Measurements from ENCODE around the gene ADPRHL1. TPM values are rescaled to one million over a fixed set of nuclear protein-coding genes. Genes with fewer than 3 reads are reported as not detected.
A peak's percentile ranks its signal among the peaks of the same experiment; 100 is the strongest.

ADPRHL1 gene
- polyA plus RNA-seq, 1 donor = 295 TPM

DNA sequence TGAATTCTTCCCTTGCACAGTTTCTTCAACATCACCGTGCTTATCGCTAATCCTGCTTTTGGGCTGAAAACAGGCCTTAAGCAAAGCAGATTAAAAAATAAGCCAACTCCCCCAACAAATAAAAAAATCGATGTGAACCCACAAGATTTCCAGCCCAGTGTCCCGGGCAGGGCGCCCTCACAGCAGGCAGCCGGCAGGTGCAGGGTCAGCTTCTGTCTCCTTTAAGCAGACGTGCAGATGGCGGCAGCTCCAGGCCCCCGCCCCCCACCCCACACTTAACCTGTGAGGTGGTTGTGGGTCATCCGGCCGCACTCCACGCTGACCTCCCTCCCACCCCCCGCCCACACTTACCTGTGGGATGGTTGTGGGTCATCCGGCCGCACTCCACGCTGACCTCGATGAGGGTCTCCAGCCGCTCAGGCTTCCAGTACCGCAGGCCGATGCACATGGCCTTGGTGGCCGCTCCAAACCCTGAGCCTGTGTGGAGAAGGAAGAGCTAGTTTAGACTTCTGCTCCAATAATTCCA, 19.8 kb downstream of the ADPRHL1 start:
- no peak for DNase-seq (ENCODE audit: low read depth)

DNA sequence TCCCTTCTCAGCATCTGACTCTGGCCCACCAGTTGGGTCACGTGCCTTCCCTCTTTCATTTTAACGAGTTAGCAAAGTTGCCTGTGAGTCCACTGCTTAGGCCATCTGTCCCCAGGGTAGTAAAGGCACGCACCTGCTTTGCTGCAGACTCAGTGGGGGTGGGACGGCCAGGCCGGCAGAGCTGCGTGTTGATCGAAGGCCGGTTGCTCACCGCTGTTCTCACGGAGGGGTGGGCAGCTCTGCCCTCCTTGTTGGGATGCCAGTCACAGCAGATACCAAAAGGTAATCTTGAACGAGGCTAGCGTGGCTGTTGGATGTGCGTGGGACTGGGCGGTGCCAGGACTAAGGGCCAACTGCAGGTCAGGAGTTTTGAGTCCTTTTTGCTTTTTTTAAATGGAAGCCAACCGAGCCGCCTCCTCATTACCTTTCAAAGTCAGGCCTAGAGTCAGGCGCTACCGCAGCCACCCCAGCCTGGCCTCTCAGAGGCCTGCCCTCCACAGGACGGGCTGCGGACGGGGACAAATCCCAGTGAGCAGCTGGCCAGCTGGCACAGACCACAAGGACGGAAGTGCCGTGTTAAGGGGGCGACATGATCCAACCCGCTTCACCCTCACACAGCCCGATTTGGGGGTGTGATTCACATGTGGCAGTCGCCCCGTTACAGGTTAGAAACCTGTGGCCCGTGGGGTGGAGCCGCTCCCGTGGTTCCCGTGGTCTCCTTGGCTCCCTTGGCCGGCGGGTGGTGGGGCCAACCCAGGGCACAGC, 20.6 kb downstream of the ADPRHL1 start:
- no peak for DNase-seq (ENCODE audit: low read depth)

DNA sequence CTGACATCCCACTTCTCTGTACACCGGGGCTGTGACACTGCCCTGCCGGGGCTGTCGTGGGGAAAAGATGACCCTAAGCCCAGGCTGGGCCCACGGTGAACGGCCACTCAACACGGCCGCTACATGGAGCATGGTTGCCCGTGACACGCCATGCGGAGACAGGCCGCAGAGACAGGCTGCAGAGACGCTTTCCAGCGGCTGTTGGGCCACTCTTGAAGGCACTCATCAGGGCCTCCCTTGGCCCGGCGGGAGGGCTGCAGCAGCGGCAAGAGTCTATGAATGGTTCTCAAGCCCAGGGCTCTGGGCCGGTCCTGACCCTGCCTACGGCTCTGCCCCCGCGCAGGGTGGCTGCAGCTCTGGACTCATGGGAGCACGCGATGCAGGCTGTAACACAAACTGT, 22.1 kb downstream of the ADPRHL1 start:
- DNase-seq (ENCODE audit: low read depth) = no peak

DNA sequence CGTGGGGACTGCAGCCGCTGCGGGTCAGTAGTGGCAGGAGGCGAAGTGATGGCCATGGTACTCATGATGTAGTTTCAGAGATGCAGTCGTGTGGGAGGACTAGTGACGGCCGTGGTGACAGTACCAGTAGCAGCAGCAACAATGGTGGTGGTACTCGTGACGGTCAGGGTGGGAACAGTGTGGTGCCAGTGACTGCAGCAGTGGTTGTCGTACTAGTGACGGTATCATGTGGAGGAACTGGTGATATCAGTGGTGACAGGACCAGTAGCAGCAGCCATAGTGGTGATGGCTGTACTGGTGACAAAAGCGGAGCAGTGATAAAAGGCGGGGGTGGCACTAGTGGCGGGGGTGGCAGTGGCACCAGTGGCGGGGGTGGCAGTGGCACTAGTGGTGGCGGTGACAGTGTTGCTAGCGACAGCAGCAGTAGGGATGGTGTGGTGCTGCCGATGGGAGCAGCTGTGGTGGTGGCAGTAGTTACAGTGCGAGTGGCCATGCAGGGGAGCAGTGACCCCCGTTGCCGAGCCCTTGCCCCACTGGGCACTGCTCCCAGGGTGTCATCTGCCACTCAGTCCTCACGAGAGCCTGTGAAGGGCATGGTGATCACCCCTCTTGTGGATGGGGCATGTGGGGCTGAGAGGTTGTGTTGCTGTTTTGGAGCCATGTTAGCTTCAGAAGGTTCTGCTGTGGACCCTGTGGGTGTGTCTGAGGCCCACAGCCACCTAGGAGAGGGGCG, 22.7 kb downstream of the ADPRHL1 start:
- no peak for DNase-seq (ENCODE audit: low read depth)

DNA sequence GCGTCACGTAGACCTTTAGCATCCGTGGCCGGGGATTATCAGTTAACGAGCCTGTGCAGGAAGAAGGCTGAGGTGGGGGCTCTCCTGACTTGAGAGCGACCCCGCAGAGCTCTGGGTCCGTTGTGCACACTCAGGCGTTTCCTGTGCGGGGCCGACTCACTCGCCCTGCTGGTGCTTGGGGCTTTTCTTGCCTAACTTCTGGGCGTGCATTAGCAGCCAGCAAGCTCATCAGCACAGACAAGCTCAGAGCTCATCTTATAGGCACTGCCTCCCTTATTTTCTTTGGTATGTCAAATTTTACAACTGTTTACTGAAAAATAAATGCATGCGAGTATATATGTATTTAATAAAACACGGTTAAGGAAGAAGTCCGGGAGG, 23.7 kb downstream of the ADPRHL1 start:
- no peak for DNase-seq (ENCODE audit: low read depth)

DNA sequence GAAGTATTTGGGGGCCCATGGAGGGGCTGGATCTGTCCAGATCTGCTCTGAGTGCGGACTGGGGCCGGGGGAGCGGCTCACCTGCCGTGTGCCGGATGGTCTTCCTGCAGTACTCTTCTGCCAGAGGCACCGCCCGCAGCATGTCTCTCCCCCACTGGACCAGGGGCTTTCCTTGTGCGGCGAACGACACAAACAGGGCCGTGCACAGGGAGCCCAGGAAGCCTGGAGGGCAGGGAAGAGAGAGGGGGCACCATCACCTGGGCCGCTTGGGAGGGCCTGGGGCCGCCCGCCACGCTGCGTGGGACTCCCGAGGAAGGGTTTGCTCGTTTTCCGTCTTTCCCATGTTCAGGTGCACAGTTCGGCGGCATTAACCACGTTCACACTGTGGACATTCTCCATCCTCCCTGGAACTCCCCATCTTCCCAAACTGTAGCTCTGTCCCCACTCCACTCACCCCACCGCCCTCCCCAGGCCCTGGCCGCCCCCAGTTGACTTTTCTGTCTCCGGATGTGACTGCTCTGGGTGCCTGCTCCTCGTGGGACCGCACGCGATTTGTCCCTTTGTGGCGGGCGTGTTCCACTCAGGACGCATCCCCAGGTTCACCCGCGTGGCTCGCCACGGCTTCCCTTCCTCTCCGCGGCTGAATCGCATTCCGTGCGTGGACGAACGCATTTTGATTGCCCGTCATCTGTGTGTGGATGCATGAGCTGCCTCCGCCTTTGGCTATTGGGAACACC, 24.2 kb downstream of the ADPRHL1 start:
- DNase-seq (ENCODE audit: low read depth) = no peak

DNA sequence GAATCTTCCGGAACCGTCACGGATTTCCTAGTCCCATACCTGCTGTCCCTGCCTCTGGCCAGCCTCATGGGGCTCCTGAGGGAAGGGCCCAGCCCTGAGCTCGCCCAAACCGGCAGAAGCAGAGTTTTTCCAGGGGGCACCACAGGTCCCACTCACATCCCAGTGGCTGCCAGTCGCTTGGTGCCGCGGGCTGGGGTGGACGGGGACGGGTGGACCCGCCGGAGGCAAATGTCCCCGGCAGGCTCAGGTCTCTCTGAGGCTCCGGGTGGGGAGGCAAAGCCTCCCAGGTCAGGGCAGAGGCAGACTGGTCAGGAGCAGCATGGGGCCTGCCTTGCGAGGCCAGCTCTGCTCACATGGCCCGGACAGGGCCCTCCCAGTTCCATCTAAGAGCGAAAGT, 24.8 kb downstream of the ADPRHL1 start:
- no peak for DNase-seq (ENCODE audit: low read depth)

DNA sequence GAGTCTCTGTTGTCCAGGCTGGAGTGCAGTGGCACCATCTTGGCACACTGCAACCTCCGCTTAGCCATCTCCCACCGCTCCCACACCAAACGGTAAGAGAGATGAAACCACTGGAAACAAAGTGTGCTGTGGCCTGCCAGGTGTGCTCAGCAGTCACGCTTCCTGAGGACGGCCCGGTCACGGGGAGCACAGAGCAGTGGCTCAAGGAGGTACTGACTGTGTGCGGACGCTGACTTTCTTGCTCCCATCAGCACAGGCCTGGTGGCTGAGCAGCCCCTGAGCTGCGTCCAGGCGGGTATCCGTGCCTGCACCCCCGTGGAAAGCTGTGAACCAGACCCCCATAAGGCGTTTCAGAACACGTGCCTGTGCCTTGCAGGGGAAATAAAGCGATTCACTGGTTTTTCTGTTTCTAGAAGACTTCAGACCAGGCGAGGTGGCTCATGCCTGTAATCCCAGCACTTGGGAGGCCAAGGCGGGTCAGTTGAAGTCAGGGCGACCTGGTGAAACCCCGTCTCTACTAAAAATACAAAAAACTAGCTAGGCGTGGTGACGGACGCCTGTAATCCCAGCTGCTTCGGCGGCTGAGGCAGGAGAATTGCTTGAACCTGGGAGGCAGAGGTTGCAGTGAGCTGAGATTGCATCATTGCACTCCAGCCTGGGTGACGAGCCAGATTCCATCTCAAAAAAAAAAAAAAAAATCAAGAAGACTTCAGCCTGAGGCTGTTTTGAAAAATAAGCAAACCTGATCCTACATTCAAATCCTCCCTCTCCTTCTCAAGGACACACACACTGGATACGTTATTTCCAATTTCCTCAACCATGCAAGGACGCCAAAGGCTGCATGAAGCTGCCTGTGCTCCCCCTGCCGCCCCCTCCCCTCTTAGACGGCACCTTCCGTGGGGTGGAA, 25.5 kb downstream of the ADPRHL1 start:
- DNase-seq (ENCODE audit: low read depth) = no peak

DNA sequence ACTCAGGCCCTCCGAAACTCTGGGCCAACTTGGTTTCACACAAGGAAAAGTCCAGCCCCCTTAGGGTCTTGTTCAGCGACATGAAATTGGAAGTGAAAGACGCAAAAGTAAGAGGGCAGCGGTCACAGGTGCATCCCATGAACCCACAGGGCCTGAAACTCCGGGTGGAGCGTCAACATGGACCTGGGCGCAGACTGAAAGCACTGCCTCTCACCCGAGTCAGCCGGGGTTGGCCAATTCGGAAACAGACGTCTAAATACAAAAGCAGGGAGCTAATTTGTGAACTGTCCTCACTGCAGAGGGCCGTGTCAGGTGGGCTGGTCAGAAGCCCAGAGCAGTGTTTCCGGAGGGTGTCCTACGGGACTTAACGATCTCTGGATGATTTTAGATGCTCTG, 26.7 kb downstream of the ADPRHL1 start:
- no peak for DNase-seq (ENCODE audit: low read depth)

DNA sequence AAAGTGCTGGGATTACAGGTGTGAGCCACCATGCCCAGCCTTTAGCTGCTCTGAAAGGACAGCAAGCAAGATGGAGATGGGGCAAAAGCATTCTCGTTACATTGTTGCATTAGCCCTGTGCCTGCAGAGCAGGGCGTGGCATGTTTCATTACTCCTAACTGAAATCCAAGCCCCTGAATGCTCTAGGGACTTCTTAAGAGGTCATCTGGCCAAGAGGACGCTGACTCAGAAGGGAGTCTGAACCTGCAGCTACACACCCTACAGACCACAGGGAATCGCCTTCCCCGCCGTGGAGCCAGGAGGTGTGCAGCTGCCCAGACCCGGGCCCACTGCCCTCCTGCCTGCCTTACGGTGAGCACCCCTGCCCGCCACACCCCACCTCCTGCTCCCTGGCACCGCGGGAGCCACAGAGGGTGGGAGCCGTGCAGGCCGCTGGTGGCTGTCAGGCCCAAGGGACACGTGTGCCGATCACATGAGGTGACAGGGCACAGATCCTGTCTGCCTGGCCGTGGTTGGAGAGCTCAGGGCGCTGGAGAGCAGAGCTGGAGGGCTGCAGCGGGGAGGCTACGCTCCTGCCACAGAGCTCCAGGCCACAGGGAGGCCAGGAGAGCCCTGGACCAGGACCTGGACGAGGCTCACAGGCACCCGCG, 27.2 kb downstream of the ADPRHL1 start:
- DNase-seq (ENCODE audit: low read depth) = no peak

DNA sequence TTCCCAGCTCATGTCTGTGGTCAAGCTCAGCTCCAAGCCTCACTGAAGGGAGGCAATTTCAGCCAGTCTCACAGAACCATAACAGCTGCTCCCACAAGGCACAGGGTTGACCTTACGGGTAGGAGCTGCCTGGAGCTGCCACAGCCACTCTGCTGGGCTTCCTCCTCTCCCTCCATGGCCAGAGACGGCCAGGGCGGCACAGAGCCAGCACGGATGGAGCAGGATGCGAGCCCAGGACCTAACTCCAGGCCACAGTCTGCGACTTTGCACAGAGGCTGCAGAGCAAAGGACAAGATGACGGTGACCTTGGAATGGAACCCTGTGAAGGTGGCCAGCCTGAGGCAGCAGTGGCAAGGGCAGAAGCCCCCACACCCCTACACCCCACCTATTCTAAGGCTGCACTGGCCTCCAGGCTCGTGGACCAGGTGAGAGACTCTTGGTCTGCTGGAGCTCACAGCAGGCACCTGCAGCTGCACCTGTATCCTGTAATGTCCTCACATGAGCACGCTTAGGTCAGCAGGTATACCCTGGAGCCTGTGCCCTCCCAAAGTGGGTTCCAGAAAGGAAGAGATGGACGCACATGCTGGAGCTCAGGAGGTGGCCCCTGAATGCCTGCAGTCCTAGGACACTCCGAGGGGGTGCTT, 29.6 kb downstream of the ADPRHL1 start:
- no peak for DNase-seq (ENCODE audit: low read depth)

DNA sequence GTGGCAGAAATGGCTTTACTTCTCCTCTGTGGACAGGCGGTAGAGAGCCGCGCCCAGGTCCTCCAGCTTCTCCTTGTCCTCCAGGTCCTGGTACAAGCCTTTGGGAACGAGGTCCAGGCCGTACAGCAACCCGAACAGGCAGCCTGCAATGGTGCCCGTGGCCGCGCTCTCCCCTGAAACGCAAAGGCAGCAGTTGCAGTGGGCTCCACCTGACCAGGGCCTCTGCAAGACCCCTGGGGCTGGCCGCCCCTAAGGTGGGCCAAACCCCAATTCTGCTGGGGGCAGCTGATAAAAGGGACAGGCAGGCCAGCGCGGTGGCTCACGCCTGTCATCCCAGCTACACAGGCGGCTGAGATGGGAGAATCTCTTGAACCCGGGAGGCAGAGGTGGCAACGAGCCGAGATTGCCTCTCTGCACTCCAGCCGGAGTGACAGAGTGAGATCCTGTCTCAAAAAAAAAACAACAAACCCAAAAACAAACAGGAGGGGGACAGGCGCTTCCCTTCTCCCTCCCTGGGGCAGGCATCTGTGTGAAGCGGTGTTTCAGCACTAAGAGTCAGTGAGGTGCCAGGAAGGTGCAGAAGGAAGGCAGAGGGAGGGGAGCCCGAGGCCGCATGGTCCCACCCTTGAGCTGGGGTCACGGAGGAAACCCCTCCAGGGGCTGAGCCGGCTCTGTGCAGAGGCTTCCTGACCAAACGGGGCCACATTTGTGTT, 30.3 kb downstream of the ADPRHL1 start:
- DNase-seq (ENCODE audit: low read depth) = no peak

DNA sequence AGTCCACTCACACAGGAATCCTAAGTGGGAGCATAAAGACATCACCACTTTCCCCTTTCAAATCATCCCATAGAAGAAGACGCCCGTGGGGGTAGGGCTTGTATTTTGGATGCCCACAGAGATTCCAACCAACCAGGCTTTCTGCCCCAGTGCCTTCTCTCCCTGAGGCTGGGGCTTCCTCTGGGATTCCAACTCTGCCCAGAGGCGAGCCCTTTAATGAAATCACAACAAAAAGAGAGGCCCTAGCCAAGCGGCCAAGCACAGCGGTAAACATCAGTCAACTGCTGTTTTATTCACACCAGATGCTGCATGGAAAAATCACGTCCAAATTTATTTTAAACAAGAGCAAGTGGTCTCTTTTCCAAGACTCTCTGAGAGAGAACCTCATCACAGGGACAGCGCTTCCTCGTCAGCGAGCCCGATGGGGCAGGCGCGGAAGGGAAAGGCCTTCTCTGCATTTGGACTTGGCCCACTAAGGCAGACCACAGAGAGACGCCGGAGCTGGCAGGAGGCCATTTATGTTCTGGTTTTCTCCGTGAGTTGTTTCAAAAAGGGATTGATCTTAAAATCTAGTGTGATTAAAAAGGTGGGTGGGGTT, 31.5 kb downstream of the ADPRHL1 start:
- peak; percentile 80 for DNase-seq (ENCODE audit: low read depth)

DNA sequence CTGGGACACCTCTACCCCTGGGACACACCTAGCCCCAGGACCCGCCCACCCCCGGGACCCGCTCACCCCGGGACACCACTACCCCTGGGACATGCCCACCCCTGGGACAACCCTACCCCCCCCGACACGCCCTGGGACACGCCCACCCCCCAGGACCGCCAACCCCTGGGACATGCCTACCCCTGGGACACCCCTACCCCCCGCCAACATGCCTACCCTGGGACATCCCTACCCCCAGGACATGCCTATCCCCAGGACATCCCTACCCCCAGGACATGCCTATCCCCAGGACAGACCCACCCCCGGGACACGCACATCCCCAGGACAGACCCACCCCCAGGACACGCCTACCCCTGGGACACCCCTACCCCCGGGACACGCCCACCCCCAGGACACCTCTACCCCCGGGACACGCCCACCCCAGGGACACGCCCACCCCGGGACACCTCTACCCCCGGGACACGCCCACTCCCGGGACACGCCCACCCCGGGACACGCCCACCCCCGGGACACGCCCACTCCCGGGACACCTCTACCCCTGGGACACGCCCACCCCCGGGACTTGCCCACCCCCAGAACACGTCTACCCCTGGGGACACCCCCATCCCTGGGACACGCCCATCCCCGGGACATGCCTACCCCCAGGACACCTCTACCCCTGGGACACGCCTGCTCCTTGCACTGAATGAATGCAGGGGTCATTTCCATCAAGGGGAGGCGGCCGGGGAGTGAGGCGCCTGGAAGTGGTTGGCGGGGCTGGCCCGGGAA, 32.3 kb downstream of the ADPRHL1 start:
- DNase-seq (ENCODE audit: low read depth) = no peak

DNA sequence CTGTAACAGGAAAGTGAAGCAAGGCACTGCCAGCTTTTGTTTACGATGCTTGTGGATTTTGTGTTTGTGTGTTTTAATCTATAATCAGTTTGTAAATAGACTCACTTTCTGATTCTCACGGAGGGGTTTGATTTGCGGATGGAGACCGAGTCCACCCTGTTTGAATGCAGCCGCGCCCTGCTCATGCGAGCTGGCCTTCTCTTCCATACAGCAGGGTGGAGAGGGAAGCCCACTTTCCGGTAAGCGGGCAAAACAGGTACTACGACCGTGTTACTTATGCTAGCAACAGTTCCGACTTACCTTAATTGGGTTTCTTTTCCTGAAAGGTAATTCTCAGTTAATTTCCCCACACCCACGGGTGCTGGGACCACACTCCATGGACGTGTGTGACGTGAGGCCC, 33.1 kb downstream of the ADPRHL1 start:
- no peak for DNase-seq (ENCODE audit: low read depth)

DNA sequence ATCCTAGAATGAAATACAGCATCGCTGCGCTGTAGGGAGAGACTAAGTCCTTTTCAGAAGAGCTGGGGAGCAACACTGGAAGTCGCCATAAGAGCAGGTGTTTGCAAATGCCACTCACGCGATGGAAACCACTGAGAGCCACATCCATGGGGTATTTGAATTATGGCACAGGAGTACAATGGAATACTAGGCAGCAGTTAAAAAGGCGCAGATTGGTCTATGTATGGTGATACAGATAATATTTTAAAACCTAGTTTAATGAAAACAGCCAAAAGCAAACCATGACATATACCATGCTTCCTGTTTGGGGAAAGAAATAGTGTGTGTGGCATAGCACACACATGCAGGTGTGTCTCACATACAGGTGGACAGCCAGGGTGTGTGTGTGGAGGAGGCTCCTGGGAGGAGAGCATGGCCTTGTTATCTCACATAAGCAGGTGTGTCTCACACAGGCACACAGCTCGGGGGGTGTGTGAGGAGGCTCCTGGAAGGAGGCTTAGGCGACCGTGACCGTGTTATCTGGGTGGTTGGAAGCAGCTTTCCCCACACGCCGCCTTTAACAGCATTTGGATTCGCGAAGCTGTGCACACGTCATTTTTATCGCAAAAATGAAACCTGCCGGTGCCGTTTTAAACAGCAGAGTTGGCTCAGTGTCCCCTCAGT, 33.6 kb downstream of the ADPRHL1 start:
- DNase-seq (ENCODE audit: low read depth) = no peak

DNA sequence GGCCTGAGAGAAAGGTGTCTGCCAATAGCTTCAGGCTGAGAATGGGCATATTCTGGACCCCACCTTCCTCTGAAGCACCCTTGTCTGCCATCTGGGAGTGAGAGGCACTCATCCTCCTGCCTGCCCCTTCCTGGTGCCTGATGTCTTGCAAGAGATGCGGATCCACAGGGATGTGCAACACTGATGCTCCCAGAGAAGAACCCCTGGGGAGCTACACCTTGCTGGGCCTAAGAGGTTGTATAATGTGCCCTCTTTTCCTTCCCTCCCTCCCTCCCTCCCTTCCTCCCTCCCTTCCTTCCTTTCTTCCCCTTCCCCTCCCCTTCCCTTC, 34.6 kb downstream of the ADPRHL1 start:
- DNase-seq (ENCODE audit: low read depth) = no peak

Data from forelimb muscle (tissue), 1 donor.